KMS-11 (cell line): ENCODE data around the gene SOX30.

ENCODE experiments used
- H2AFZ ChIP-seq: fragments of 200-600 bp; sonication (generic); 2 replicates; pipeline ENCODE4 v1.6.1; 2016; ENCODE audit warnings: antibody characterized with exemption, mixed run types, low read depth
- H3K27ac ChIP-seq: fragments of 200-600 bp; sonication (generic); 2 replicates; pipeline ENCODE4 v1.6.1; 2016; ENCODE audit warnings: mild to moderate bottlenecking, mixed run types
- H3K27me3 ChIP-seq: fragments of 200-600 bp; sonication (generic); 2 replicates; pipeline ENCODE4 v1.6.1; 2017; ENCODE audit warnings: mild to moderate bottlenecking, low read depth, mixed run types, moderate library complexity; ENCODE audit not compliant: insufficient read depth
- H3K36me3 ChIP-seq: fragments of 200-600 bp; sonication (generic); 2 replicates; pipeline ENCODE4 v1.6.1; 2017; ENCODE audit warnings: mild to moderate bottlenecking, mixed run types; ENCODE audit not compliant: insufficient read depth
- H3K4me1 ChIP-seq: fragments of 200-600 bp; sonication (generic); 2 replicates; pipeline ENCODE4 v1.6.1; 2016; ENCODE audit warnings: mild to moderate bottlenecking, low read depth, mixed run types; ENCODE audit not compliant: poor library complexity, severe bottlenecking
- H3K4me2 ChIP-seq: fragments of 200-600 bp; sonication (generic); 2 replicates; pipeline ENCODE4 v1.7.0; 2016; ENCODE audit warnings: mild to moderate bottlenecking, mixed run types
- H3K4me3 ChIP-seq: fragments of 200-600 bp; sonication (generic); IDR thresholded peaks from 2 replicates; pipeline ENCODE4 v1.6.1; 2017; ENCODE audit warnings: low read depth, low read length, mixed read lengths; ENCODE audit not compliant: insufficient read depth
- H3K79me2 ChIP-seq: fragments of 200-600 bp; sonication (generic); 2 replicates; pipeline ENCODE4 v1.6.1; 2016; ENCODE audit warnings: low read depth, mixed run types; ENCODE audit not compliant: insufficient read depth
- H3K9ac ChIP-seq: fragments of 200-600 bp; sonication (generic); 2 replicates; pipeline ENCODE4 v1.6.1; 2016; ENCODE audit warnings: mild to moderate bottlenecking, mixed run types
- H4K20me1 ChIP-seq: fragments of 200-600 bp; sonication (generic); 2 replicates; pipeline ENCODE4 v1.6.1; 2016; ENCODE audit warnings: mild to moderate bottlenecking, mixed run types; ENCODE audit not compliant: insufficient read depth
- CTCF ChIP-seq: fragments of 200-600 bp; sonication (generic); conservative IDR thresholded peaks from 2 replicates; pipeline ENCODE4 v1.6.1; 2017; ENCODE audit warnings: low read depth, mild to moderate bottlenecking, antibody characterized with exemption, low read length, moderate library complexity, mixed read lengths

The SOX30 gene

GRCh38 chr5:157616785-157617184 is 35.5 kb downstream of the SOX30 start:
- no peaks in the 10 kb centered on the region for H3K27me3 ChIP-seq
- no peak for TF ChIP-seq CTCF

GRCh38 chr5:157613385-157614245 is 38.6 kb downstream of the SOX30 start:
- no peak for TF ChIP-seq CTCF
- Histone ChIP-seq H4K20me1 (no peaks in the 10 kb centered on the region), H3K27ac (no peak overlapping the region), H3K79me2 (no peaks in the 10 kb centered on the region), H3K9ac (no peak overlapping the region), H3K4me2 (no peak overlapping the region), H3K36me3 (no peaks in the 10 kb centered on the region), H3K4me3 (no peak overlapping the region), H3K4me1 (peaks cover 47% of the 10 kb centered on the region), H2AFZ (no peak overlapping the region), H3K27me3 (no peaks in the 10 kb centered on the region)

More at GRCh38 chr5:157616785-157617184, 35.5 kb downstream of the SOX30 start:
- Histone ChIP-seq H3K36me3 (no peaks in the 10 kb centered on the region), H4K20me1 (no peaks in the 10 kb centered on the region), H3K4me2 (no peak overlapping the region), H2AFZ (no peak overlapping the region), H3K9ac (no peak overlapping the region), H3K4me3 (no peak overlapping the region), H3K4me1 (peaks cover 15% of the 10 kb centered on the region), H3K27ac (no peak overlapping the region), H3K79me2 (no peaks in the 10 kb centered on the region)

- Histone ChIP-seq H3K4me3 (no peak overlapping the region), H3K9ac (no peak overlapping the region), H3K4me1 (peaks cover 57% of the 10 kb centered on the region), H3K4me2 (peak overlapping the region; percentile 39), H2AFZ (no peak overlapping the region), H3K27ac (peak overlapping the region; percentile 67; the same call in 1 of the 2 replicates), H3K36me3 (no peaks in the 10 kb centered on the region), H3K27me3 (no peaks in the 10 kb centered on the region), H4K20me1 (no peaks in the 10 kb centered on the region), H3K79me2 (no peaks in the 10 kb centered on the region)
- TF ChIP-seq CTCF, result no peak
Measured at GRCh38 chr5:157612581-157612980, 39.7 kb downstream of the SOX30 start.

GRCh38 chr5:157611571-157612476 is 40.4 kb downstream of the SOX30 start:
- no peak for TF ChIP-seq CTCF
- Histone ChIP-seq H3K9ac (peak overlapping the region; percentile 21; the same call in 1 of the 2 replicates), H2AFZ (peak overlapping the region; percentile 17; the same call in 1 of the 2 replicates), H3K4me2 (peak overlapping the region; percentile 39), H3K27ac (peak overlapping the region; percentile 67), H4K20me1 (no peaks in the 10 kb centered on the region), H3K36me3 (no peaks in the 10 kb centered on the region), H3K4me1 (peaks cover 65% of the 10 kb centered on the region), H3K27me3 (no peaks in the 10 kb centered on the region), H3K79me2 (no peaks in the 10 kb centered on the region), H3K4me3 (no peak overlapping the region)
